Endothelial cell (in vitro differentiated cells): ENCODE measurements around the gene PEX16. TPM values are rescaled to one million over a fixed set of nuclear protein-coding genes. Genes with fewer than 3 reads are reported as not detected.

Experiments used
- DNase-seq: peaks from one replicate; pipeline ENCODE4 v3.0.0; 2021; ENCODE audit warnings: low spot score
- H3K27ac Mint-ChIP-seq: one replicate; pipeline ENCODE4 v1.8.0; 2021; ENCODE audit warnings: mixed read lengths, inconsistent platforms; ENCODE audit not compliant: unreplicated experiment
- H3K27me3 Mint-ChIP-seq: one replicate; pipeline ENCODE4 v1.8.0; 2021; ENCODE audit warnings: mild to moderate bottlenecking, moderate library complexity, mixed read lengths, inconsistent platforms; ENCODE audit not compliant: unreplicated experiment
- H3K36me3 Mint-ChIP-seq: one replicate; pipeline ENCODE4 v1.8.0; 2021; ENCODE audit warnings: mild to moderate bottlenecking, low read depth, mixed read lengths, inconsistent platforms; ENCODE audit not compliant: unreplicated experiment
- H3K4me1 Mint-ChIP-seq: one replicate; pipeline ENCODE4 v1.8.0; 2021; ENCODE audit warnings: mild to moderate bottlenecking, mixed read lengths, inconsistent platforms; ENCODE audit not compliant: unreplicated experiment
- H3K4me3 Mint-ChIP-seq: one replicate; pipeline ENCODE4 v1.8.0; 2021; ENCODE audit warnings: mild to moderate bottlenecking, mixed read lengths, inconsistent platforms; ENCODE audit not compliant: unreplicated experiment
- H3K9me3 Mint-ChIP-seq: one replicate; pipeline ENCODE4 v1.8.0; 2021; ENCODE audit warnings: mixed read lengths, inconsistent platforms; ENCODE audit not compliant: unreplicated experiment
- total RNA-seq: library from RNA; stranded (reverse); fragmentation: NEBNext Ultra II Directional; extraction: Animal tissue kit (Norgen Biotek cat#: 25700); gene quantifications from one replicate; pipeline ENCODE4 v1.2.1, GENCODE V29; 2021; ENCODE audit not compliant: unreplicated experiment
- TF ChIP-seq, protein P1 (sequence below): fragments of 200-600 bp; sonication (generic); IDR thresholded peaks from one replicate; pipeline ENCODE4 v1.5.0; 2021; ENCODE audit warnings: antibody characterized with exemption; ENCODE audit not compliant: unreplicated experiment

Gene PEX16
- total RNA-seq, 1 donor from 2014 or later = 28.1 TPM

- no peak for DNase-seq
- TF ChIP-seq, protein P1, sequence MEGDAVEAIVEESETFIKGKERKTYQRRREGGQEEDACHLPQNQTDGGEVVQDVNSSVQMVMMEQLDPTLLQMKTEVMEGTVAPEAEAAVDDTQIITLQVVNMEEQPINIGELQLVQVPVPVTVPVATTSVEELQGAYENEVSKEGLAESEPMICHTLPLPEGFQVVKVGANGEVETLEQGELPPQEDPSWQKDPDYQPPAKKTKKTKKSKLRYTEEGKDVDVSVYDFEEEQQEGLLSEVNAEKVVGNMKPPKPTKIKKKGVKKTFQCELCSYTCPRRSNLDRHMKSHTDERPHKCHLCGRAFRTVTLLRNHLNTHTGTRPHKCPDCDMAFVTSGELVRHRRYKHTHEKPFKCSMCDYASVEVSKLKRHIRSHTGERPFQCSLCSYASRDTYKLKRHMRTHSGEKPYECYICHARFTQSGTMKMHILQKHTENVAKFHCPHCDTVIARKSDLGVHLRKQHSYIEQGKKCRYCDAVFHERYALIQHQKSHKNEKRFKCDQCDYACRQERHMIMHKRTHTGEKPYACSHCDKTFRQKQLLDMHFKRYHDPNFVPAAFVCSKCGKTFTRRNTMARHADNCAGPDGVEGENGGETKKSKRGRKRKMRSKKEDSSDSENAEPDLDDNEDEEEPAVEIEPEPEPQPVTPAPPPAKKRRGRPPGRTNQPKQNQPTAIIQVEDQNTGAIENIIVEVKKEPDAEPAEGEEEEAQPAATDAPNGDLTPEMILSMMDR = no peak
- Mint-ChIP-seq H3K27ac (no peak overlapping the region), H3K4me1 (peaks cover 13% of the 10 kb centered on the region), H3K36me3 (peaks cover 5% of the 10 kb centered on the region), H3K27me3 (peaks cover 30% of the 10 kb centered on the region), H3K9me3 (no peaks in the 10 kb centered on the region), H3K4me3 (no peak overlapping the region)
These were observed 8.3 kb upstream of the PEX16 start for GRCh38 chr11:45926001-45926401.

DNA sequence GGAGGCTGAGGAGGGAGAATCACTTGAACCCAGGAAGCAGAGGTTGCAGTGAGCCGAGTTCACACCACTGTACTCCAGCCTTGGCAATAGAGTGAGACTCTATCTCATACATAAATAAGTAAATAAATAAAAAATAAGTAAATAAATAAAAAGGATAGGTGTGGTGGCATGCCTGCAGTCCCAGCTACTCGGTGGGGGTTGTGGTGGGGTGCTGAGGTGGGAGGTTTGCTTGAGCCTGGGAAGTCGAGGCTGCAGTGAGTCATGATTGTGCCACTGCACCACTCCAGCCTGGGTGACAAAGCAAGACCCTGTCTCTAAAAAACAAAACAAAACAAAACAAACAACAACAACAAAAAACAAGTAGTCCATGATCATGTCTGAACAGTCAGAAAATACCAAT is 7.9 kb upstream of the PEX16 start:
- TF ChIP-seq, protein P1 = no peak
- Mint-ChIP-seq H3K27ac (no peak overlapping the region), H3K4me3 (no peak overlapping the region), H3K4me1 (peaks cover 13% of the 10 kb centered on the region), H3K36me3 (peaks cover 5% of the 10 kb centered on the region), H3K27me3 (peaks cover 31% of the 10 kb centered on the region), H3K9me3 (no peaks in the 10 kb centered on the region)
- no peak for DNase-seq

- H3K27ac Mint-ChIP-seq = no peak overlapping the region
- H3K27me3 Mint-ChIP-seq = peaks cover 35% of the 10 kb centered on the region
- no peak for DNase-seq
- H3K9me3 Mint-ChIP-seq = no peaks in the 10 kb centered on the region
- TF ChIP-seq, protein P1 = no peak
- H3K4me3 Mint-ChIP-seq = no peak overlapping the region
- H3K4me1 Mint-ChIP-seq = peaks cover 16% of the 10 kb centered on the region
- peaks cover 2% of the 10 kb centered on the region for H3K36me3 Mint-ChIP-seq
These were observed 7.2 kb upstream of the PEX16 start for GRCh38 chr11:45924927-45925326.

DNA sequence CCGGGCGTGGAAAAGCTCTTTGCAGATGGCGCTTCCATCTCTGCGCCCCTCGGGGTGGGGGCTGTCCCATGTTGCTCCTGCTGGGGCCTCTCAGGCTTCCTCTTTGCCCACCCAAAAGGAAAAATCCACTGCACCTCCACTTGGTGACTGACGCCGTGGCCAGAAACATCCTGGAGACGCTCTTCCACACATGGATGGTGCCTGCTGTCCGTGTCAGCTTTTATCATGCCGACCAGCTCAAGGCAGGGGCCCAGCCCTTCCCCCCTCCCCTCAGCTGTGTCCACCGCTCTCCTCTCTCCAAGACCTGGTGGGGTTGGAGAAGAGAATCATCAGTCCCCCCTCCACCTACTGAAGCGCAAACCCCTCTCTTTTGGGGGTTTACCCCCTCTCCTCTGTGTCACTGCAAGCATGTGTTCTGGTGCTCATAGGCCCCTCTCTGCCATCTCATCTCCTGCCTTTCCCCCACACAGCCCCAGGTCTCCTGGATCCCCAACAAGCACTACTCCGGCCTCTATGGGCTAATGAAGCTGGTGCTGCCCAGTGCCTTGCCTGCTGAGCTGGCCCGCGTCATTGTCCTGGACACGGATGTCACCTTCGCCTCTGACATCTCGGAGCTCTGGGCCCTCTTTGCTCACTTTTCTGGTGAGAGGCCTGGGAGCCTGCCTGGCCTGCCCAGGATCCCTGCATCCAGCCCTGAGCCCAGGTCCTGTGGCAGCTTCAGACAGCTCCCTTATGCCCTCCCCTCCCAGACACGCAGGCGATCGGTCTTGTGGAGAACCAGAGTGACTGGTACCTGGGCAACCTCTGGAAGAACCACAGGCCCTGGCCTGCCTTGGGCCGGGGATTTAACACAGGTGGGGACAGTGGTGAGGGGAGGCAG is 6.6 kb upstream of the PEX16 start:
- Mint-ChIP-seq H3K9me3 (no peaks in the 10 kb centered on the region), H3K27me3 (peaks cover 32% of the 10 kb centered on the region), H3K4me3 (peak overlapping the region; percentile 59), H3K36me3 (no peaks in the 10 kb centered on the region), H3K4me1 (peaks cover 16% of the 10 kb centered on the region), H3K27ac (no peak overlapping the region)
- TF ChIP-seq, protein P1 = no peak
- DNase-seq = no peak

DNA sequence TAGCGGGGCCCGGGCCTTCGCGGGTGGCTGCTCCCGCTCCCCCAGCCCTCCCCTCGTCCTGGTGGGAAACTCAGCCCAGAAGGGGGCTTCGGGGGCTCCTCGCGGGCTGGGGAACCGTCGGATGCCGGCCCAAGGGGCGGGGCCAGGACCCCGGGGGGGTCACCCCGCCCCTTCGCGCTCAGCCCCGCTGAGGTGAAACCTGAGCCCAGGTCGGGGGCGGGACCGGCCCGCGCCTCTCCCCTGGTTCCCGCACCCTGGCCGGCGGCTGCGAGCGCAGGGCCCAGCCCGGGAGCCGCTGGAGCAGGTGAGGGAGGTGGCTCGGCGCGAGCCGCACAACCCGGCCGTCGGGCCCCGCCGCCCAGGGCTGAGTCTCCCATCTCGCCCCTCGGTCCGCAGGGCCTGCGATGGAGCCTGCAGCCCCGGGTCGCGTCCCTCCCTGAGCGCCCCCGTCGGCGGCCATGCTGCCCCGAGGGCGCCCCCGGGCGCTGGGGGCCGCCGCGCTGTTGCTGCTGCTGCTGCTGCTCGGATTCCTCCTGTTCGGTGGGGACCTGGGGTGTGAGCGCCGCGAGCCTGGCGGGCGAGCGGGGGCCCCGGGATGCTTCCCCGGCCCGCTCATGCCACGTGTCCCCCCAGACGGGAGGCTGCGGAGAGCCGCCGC is 4.9 kb upstream of the PEX16 start, which contains the start of gene LARGE2:
TSS of gene LARGE2 (plus strand) at position 232 of the 658 bp plus-strand sequence. CDS start at position 459, 227 bp downstream.
- H3K36me3 Mint-ChIP-seq = no peaks in the 10 kb centered on the region
- TF ChIP-seq, protein P1 = no peak
- peaks cover 32% of the 10 kb centered on the region for H3K27me3 Mint-ChIP-seq
- H3K9me3 Mint-ChIP-seq = no peaks in the 10 kb centered on the region
- no peak within 1 kb of the TSS for H3K27ac Mint-ChIP-seq
- H3K4me1 Mint-ChIP-seq = peaks cover 22% of the 10 kb centered on the region
- DNase-seq = no peak
- H3K4me3 Mint-ChIP-seq = peak within 1 kb of the TSS; percentile 47
